ENCODE measurements around the gene GSG1L2. TPM values are rescaled to one million over a fixed set of nuclear protein-coding genes. Genes with fewer than 3 reads are reported as not detected.
A peak's percentile ranks its signal among the peaks of the same experiment; 100 is the strongest.
"Not testable (repeated sequence)": the region's sequence is repeated elsewhere in the genome, so short reads cannot be mapped to it uniquely, and the experiment has no call there.

Gene GSG1L2
- total and polyA plus RNA-seq, 5 donors from 2014 or later = not detected

DNA sequence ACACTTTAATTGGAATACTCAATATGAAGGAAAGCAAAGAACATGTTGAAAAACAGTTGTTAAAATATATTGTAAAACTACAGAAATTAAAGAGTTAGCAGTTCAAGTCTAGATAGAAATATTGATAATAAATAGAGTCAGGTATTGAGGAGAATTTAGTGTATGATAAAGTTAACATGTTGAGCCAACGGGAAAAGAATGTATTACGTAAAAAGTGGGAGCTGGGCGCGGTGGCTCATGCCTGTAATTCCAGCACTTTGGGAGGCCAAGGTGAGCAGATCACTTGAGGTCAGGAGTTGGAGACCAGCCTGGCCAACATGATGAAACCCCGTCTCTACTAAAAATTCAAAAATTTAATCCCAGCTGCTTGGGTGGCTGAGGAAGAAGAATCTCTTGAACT lies 38.4 kb downstream of the GSG1L2 start:
- not testable (repeated sequence) for H3K9me3 ChIP-seq (ENCODE audit: control insufficient read depth in 2 of 2, low read length in 2 of 2); H3K9me3 Mint-ChIP-seq; H3K27me3 ChIP-seq (ENCODE audit: control insufficient read depth, insufficient read depth, low read length); DNase-seq; ATAC-seq (ENCODE audit: low read depth in 2 of 2); H3K36me3 ChIP-seq (ENCODE audit: control insufficient read depth, insufficient read depth, low read length); H3K4me3 Mint-ChIP-seq; H3K27ac Mint-ChIP-seq; H3K27me3 Mint-ChIP-seq; H3K4me3 ChIP-seq (ENCODE audit: low read depth, low read length); H3K27ac ChIP-seq (ENCODE audit: insufficient read depth, low read length, poor library complexity, severe bottlenecking); H3K36me3 Mint-ChIP-seq; H3K4me1 Mint-ChIP-seq; H3K4me1 ChIP-seq (ENCODE audit: control insufficient read depth, insufficient read depth, low read length, poor library complexity, severe bottlenecking)

DNA sequence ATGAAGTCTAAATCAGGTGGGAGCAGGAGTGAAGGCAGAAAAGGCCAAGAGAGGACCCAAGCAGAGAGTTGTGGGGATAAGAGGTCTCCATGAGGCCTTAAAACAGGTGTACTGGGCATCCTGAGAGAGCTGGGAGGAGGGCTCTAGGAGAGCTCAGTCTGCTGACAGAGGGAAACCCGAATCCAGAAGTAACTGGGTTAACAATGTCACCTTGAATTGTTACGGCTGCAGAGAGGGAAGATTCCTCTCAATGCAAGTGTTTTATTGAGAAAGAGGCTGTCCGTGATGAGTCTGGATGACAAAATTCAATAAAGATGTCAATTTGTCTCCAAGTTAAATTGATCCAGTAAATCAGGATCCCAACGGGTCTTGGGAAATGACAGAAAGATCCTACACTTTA lies 38.8 kb downstream of the GSG1L2 start:
- H3K9me3 Mint-ChIP-seq = peaks cover 0 to 2% (median 0%) of the 10 kb centered on the region in 7 donors

DNA sequence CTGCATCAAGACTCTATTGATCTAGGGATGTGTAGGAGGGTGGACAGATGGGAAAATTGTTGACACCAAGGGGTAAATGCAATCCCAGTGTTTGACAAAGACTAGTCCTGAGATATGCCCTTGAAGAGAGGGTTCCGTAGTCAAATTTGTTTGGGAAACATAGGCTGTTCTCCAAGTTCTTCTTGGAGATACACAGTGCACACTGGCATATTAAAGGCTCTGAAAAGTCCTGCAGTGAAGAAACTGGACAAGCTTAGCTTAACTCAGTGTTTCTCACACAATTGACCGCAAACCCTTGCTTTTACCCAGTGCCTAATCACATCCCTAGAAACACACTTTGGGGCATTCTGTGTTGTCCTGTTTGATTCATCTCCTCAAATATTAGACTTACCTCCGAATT lies 41.3 kb downstream of the GSG1L2 start:
- Mint-ChIP-seq H3K27me3 (peaks cover 4% of the 10 kb centered on the region), H3K9me3 (peaks cover 0 to 2% (median 0%) of the 10 kb centered on the region in 7 donors)

More for the DNA sequence above, 38.8 kb downstream of the GSG1L2 start:
- no peak for DNase-seq
- Histone ChIP-seq H3K27me3 (ENCODE audit: control insufficient read depth, insufficient read depth, low read length) (no peaks in the 10 kb centered on the region), H3K4me3 (ENCODE audit: low read depth, low read length) (no peak overlapping the region), H3K36me3 (ENCODE audit: control insufficient read depth, insufficient read depth, low read length) (no peaks in the 10 kb centered on the region), H3K27ac (ENCODE audit: insufficient read depth, low read length, poor library complexity, severe bottlenecking) (no peak overlapping the region), H3K9me3 (ENCODE audit: control insufficient read depth in 2 of 2, low read length in 2 of 2) (no peaks in the 10 kb centered on the region), H3K4me1 (ENCODE audit: control insufficient read depth, insufficient read depth, low read length, poor library complexity, severe bottlenecking) (no peaks in the 10 kb centered on the region)
- no peak for ATAC-seq (ENCODE audit: low read depth in 2 of 2)
- no peak overlapping the region for H3K4me3 Mint-ChIP-seq
- no peaks in the 10 kb centered on the region for H3K27me3 Mint-ChIP-seq
- H3K27ac Mint-ChIP-seq = no peak overlapping the region
- H3K4me1 Mint-ChIP-seq = no peaks in the 10 kb centered on the region
- H3K36me3 Mint-ChIP-seq = no peaks in the 10 kb centered on the region

DNA sequence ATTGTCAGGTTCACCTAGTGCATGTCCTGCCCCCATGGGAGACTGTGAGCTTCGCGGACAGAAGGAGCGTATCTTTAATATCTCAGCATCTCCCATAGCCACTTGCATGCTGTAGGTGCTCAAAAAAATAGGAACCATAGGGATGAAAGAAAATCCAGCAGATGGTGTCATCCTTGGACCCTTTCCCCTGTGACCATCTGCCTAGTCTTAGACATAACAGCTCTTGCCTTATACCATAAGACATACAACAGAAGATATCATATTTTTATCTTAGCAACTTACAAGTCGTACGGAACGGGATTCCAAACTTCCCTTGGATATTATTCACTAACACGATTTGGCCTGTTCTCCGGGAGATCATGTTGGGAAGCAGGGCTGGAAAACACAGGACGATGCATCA lies 45.0 kb downstream of the GSG1L2 start:
- Mint-ChIP-seq H3K36me3 (no peaks in the 10 kb centered on the region), H3K27ac (no peak overlapping the region), H3K4me3 (no peak overlapping the region), H3K4me1 (no peaks in the 10 kb centered on the region), H3K9me3 (peaks cover 0 to 6% (median 0%) of the 10 kb centered on the region in 7 donors), H3K27me3 (peaks cover 4% of the 10 kb centered on the region)
- Histone ChIP-seq H3K4me3 (ENCODE audit: low read depth, low read length) (no peak overlapping the region), H3K27ac (ENCODE audit: insufficient read depth, low read length, poor library complexity, severe bottlenecking) (no peak overlapping the region), H3K9me3 (ENCODE audit: control insufficient read depth in 2 of 2, low read length in 2 of 2) (no peaks in the 10 kb centered on the region), H3K27me3 (ENCODE audit: control insufficient read depth, insufficient read depth, low read length) (no peaks in the 10 kb centered on the region), H3K36me3 (ENCODE audit: control insufficient read depth, insufficient read depth, low read length) (no peaks in the 10 kb centered on the region), H3K4me1 (ENCODE audit: control insufficient read depth, insufficient read depth, low read length, poor library complexity, severe bottlenecking) (no peaks in the 10 kb centered on the region)
- no peak for DNase-seq
- ATAC-seq (ENCODE audit: low read depth in 2 of 2) = no peak

More for the DNA sequence above, 41.3 kb downstream of the GSG1L2 start:
- Histone ChIP-seq H3K4me1 (ENCODE audit: control insufficient read depth, insufficient read depth, low read length, poor library complexity, severe bottlenecking) (no peaks in the 10 kb centered on the region), H3K27me3 (ENCODE audit: control insufficient read depth, insufficient read depth, low read length) (no peaks in the 10 kb centered on the region), H3K36me3 (ENCODE audit: control insufficient read depth, insufficient read depth, low read length) (no peaks in the 10 kb centered on the region), H3K9me3 (ENCODE audit: control insufficient read depth in 2 of 2, low read length in 2 of 2) (no peaks in the 10 kb centered on the region), H3K27ac (ENCODE audit: insufficient read depth, low read length, poor library complexity, severe bottlenecking) (no peak overlapping the region), H3K4me3 (ENCODE audit: low read depth, low read length) (no peak overlapping the region)
- no peak overlapping the region for H3K27ac Mint-ChIP-seq
- DNase-seq (no peak), ATAC-seq (ENCODE audit: low read depth in 2 of 2) (no peak)
- H3K4me3 Mint-ChIP-seq = no peak overlapping the region
- no peaks in the 10 kb centered on the region for H3K36me3 Mint-ChIP-seq
- no peaks in the 10 kb centered on the region for H3K4me1 Mint-ChIP-seq

DNA sequence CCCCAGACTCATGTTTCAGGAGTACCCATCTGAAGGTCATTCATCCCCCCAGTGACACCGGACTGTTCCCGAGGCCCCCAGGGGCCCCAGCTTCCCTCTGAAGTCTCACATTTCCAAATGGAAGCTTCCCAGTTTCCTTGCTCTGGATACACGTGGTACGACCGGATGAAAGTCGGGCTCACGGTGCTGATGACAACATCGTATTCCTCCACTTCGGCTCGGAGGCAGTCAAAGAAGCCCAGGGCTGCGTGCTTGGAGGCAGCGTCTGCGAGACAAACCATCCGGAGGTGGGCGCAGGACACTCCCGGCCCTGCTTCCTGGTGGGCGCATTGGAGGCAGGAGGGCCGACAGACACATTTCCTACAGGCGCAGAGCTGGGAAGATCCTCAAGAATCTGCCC lies 49.2 kb downstream of the GSG1L2 start:
- peaks cover 8% of the 10 kb centered on the region for H3K27me3 Mint-ChIP-seq
- no peaks in the 10 kb centered on the region for H3K36me3 ChIP-seq (ENCODE audit: control insufficient read depth, insufficient read depth, low read length)
- no peaks in the 10 kb centered on the region for H3K36me3 Mint-ChIP-seq
- H3K27ac Mint-ChIP-seq = no peak overlapping the region
- H3K4me3 ChIP-seq (ENCODE audit: low read depth, low read length) = no peak overlapping the region
- H3K9me3 Mint-ChIP-seq = peaks cover 0 to 5% (median 0%) of the 10 kb centered on the region in 7 donors
- no peak overlapping the region for H3K27ac ChIP-seq (ENCODE audit: insufficient read depth, low read length, poor library complexity, severe bottlenecking)
- no peaks in the 10 kb centered on the region for H3K4me1 Mint-ChIP-seq
- ATAC-seq (ENCODE audit: low read depth in 2 of 2) (no peak), DNase-seq (no peak)
- no peaks in the 10 kb centered on the region for H3K4me1 ChIP-seq (ENCODE audit: control insufficient read depth, insufficient read depth, low read length, poor library complexity, severe bottlenecking)
- no peaks in the 10 kb centered on the region for H3K9me3 ChIP-seq (ENCODE audit: control insufficient read depth in 2 of 2, low read length in 2 of 2)
- no peaks in the 10 kb centered on the region for H3K27me3 ChIP-seq (ENCODE audit: control insufficient read depth, insufficient read depth, low read length)
- H3K4me3 Mint-ChIP-seq = no peak overlapping the region

DNA sequence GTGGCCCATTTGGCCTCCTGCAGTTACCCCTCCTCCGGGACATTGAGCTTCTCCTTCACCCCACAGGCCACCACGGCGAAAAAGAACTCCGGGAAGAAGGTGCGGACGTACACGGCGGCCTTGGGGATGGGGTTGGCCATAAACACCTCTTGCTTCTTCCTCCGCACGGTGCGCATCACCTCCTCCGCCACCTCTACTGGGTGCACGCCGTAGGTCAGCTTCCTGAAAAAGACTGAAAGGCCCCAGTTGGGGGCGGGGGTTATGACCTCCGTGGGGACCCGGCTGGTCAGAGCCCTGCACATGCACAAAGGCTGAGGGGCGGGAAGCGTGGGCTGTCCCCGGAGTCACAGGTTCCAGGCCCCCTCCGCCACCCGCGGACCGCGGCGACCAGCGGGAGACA lies 50.4 kb downstream of the GSG1L2 start:
- no peak for ATAC-seq (ENCODE audit: low read depth in 2 of 2)
- no peaks in the 10 kb centered on the region for H3K36me3 Mint-ChIP-seq
- no peak overlapping the region for H3K27ac ChIP-seq (ENCODE audit: insufficient read depth, low read length, poor library complexity, severe bottlenecking)
- H3K9me3 Mint-ChIP-seq = peaks cover 0 to 5% (median 0%) of the 10 kb centered on the region in 7 donors
- no peaks in the 10 kb centered on the region for H3K4me1 ChIP-seq (ENCODE audit: control insufficient read depth, insufficient read depth, low read length, poor library complexity, severe bottlenecking)
- H3K36me3 ChIP-seq (ENCODE audit: control insufficient read depth, insufficient read depth, low read length) = no peaks in the 10 kb centered on the region
- no peaks in the 10 kb centered on the region for H3K4me1 Mint-ChIP-seq
- H3K27me3 ChIP-seq (ENCODE audit: control insufficient read depth, insufficient read depth, low read length) = no peaks in the 10 kb centered on the region
- H3K27me3 Mint-ChIP-seq = peaks cover 4% of the 10 kb centered on the region
- no peaks in the 10 kb centered on the region for H3K9me3 ChIP-seq (ENCODE audit: control insufficient read depth in 2 of 2, low read length in 2 of 2)
- no peak overlapping the region for H3K4me3 ChIP-seq (ENCODE audit: low read depth, low read length)
- DNase-seq = no peak
- H3K27ac Mint-ChIP-seq = no peak overlapping the region
- no peak overlapping the region for H3K4me3 Mint-ChIP-seq

DNA sequence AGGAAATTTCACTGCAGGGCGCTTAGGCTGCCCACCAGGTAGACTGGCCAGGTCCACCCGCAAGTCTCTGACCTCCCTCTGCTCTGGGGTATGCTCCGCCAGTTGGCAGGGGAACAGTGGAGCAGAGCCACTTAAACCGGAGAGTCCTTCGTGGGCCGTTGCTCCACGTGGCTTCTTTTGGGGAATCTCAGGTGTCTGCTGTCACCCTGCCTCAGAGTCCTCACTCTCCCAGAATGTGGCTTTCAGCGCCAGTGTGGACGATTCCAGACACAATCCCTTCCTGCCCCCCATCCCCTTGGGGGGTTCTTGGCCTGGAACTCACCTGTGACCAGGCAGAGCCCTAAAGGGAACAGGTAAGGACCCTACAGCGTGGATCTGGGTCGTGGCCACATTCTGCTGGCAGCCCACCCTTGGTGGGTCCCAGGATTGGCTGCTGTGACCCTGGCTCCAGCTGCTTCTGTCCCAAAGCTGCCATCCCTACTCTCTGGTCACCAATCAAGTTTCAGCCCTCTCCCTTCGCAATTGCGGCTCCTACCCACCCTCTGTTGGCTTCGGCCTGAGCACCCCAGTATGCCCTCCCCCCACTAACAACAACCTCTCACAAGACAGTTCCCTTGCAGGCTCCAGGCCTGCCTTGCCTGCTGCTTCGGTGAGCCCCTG lies 52.7 kb downstream of the GSG1L2 start:
- Histone ChIP-seq H3K4me1 (ENCODE audit: control insufficient read depth, insufficient read depth, low read length, poor library complexity, severe bottlenecking) (no peaks in the 10 kb centered on the region), H3K27ac (ENCODE audit: insufficient read depth, low read length, poor library complexity, severe bottlenecking) (no peak overlapping the region), H3K36me3 (ENCODE audit: control insufficient read depth, insufficient read depth, low read length) (no peaks in the 10 kb centered on the region), H3K27me3 (ENCODE audit: control insufficient read depth, insufficient read depth, low read length) (no peaks in the 10 kb centered on the region), H3K9me3 (ENCODE audit: control insufficient read depth in 2 of 2, low read length in 2 of 2) (no peaks in the 10 kb centered on the region), H3K4me3 (ENCODE audit: low read depth, low read length) (no peak overlapping the region)
- no peaks in the 10 kb centered on the region for H3K4me1 Mint-ChIP-seq
- H3K36me3 Mint-ChIP-seq = no peaks in the 10 kb centered on the region
- DNase-seq (no peak), ATAC-seq (ENCODE audit: low read depth in 2 of 2) (no peak)
- H3K9me3 Mint-ChIP-seq = peaks cover 0 to 1% (median 0%) of the 10 kb centered on the region in 7 donors
- H3K27me3 Mint-ChIP-seq = peaks cover 4% of the 10 kb centered on the region
- H3K27ac Mint-ChIP-seq = no peak overlapping the region
- H3K4me3 Mint-ChIP-seq = no peak overlapping the region

DNA sequence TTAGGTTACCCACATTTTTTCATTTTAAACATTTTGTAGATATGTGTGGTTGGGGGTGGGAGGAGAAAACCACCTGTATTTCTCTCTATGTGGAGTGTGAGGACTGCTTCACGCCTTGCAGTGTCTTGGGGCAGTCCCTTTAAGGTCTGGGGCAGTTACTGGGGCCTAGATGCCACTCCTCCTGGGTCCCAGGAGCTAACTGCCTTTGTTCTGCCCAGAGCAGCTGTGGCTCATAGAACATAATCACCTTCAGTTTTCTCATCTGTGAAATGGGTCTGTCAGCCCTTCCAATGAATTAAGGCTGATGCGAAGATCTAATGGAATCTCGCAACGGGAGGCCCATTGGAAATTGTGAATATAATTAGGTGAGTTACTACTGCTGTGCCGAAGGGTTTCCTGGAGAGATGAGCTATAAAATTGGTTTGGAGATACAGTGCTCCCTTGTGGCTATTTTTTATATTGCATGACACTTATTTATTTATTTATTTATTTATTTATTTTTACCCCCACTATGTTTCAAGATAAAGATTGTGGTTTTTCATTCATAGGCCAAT lies 53.4 kb downstream of the GSG1L2 start:
- peak in 1 of 3 donors; percentile 28 for DNase-seq

More for the DNA sequence above, 53.4 kb downstream of the GSG1L2 start:
- no peaks in the 10 kb centered on the region for H3K4me1 ChIP-seq (ENCODE audit: control insufficient read depth, insufficient read depth, low read length, poor library complexity, severe bottlenecking)
- H3K9me3 ChIP-seq (ENCODE audit: control insufficient read depth in 2 of 2, low read length in 2 of 2) = no peaks in the 10 kb centered on the region
- no peaks in the 10 kb centered on the region for H3K36me3 ChIP-seq (ENCODE audit: control insufficient read depth, insufficient read depth, low read length)
- Mint-ChIP-seq H3K27ac (no peak overlapping the region), H3K4me3 (no peak overlapping the region), H3K36me3 (no peaks in the 10 kb centered on the region), H3K4me1 (no peaks in the 10 kb centered on the region), H3K27me3 (peaks cover 4% of the 10 kb centered on the region), H3K9me3 (peaks cover 0 to 1% (median 0%) of the 10 kb centered on the region in 7 donors)
- H3K4me3 ChIP-seq (ENCODE audit: low read depth, low read length) = no peak overlapping the region
- ATAC-seq (ENCODE audit: low read depth in 2 of 2) = no peak
- no peak overlapping the region for H3K27ac ChIP-seq (ENCODE audit: insufficient read depth, low read length, poor library complexity, severe bottlenecking)
- no peaks in the 10 kb centered on the region for H3K27me3 ChIP-seq (ENCODE audit: control insufficient read depth, insufficient read depth, low read length)

All from CD4-positive, CD25-positive, alpha-beta regulatory T cell (primary cell).